ENCODE results near the gene SEMA7A.

Gene SEMA7A

DNA sequence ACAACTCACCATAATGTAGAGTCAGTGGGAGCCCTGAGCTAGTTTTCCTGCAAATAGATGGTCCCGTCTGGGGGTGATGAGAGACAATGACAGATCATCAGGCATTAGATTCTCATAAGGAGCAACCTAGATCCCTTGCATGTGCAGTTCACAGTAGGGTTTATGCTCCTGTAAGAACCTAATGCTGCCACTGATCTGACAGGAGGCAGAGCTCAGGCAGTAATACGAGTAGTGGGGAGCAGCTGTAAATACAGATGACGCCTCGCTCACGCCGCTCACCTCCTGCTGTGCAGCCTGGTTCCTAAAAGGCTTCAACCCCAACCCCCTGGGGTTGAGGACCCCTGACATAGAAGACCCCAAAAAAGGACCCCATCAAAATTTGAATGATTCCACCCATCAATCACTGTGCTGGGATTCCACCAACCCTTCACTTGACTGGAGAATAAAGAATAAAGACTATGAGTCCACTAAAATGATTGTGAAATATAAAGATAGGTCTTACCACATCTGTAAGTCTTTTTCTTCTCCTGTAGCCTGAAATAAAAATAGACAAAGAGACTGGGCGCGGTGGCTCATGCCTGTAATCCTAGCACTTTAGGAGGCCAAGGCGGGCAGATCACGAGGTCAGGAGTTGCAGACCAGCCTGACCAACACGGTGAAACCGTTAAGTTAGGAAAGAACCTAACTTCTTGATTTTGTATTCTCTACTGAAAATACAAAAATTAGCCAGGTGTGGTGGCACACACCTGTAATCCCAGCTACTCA, 37.1 kb upstream of the SEMA7A start:
- Histone ChIP-seq H3K9me3 (ENCODE audit: control insufficient read depth, insufficient read depth, low read length) (no peaks in the 10 kb centered on the region), H3K4me2 (ENCODE audit: low read length) (no peak overlapping the region), H3K4me3 (ENCODE audit: low read length) (no peak overlapping the region), H3K27ac (ENCODE audit: low read depth, low read length) (no peak overlapping the region), H3K4me1 (ENCODE audit: control insufficient read depth, low read length) (no peaks in the 10 kb centered on the region), H3K36me3 (ENCODE audit: control insufficient read depth, low read length) (peaks cover 8% of the 10 kb centered on the region; the same call in 1 of the 2 replicates), H3K9me2 (replicated peaks; ENCODE audit: control insufficient read depth, low read length) (no peaks in the 10 kb centered on the region), H3K79me2 (ENCODE audit: control insufficient read depth, low read length) (no peaks in the 10 kb centered on the region), H3K27me3 (ENCODE audit: control insufficient read depth, low read length) (no peaks in the 10 kb centered on the region), H4K20me1 (ENCODE audit: control insufficient read depth, insufficient read depth, low read depth, low read length) (no peaks in the 10 kb centered on the region), H3F3A (ENCODE audit: control insufficient read depth, insufficient read depth) (0 out of 2 replicates have a peak, but pooled peaks cover 3% of the 10 kb centered on the region)
- TF ChIP-seq EZH2phosphoT487 (IDR thresholded peaks at IDR 0.05; ENCODE audit: borderline replicate concordance, low read length) = no peak
- TF ChIP-seq, protein P1, sequence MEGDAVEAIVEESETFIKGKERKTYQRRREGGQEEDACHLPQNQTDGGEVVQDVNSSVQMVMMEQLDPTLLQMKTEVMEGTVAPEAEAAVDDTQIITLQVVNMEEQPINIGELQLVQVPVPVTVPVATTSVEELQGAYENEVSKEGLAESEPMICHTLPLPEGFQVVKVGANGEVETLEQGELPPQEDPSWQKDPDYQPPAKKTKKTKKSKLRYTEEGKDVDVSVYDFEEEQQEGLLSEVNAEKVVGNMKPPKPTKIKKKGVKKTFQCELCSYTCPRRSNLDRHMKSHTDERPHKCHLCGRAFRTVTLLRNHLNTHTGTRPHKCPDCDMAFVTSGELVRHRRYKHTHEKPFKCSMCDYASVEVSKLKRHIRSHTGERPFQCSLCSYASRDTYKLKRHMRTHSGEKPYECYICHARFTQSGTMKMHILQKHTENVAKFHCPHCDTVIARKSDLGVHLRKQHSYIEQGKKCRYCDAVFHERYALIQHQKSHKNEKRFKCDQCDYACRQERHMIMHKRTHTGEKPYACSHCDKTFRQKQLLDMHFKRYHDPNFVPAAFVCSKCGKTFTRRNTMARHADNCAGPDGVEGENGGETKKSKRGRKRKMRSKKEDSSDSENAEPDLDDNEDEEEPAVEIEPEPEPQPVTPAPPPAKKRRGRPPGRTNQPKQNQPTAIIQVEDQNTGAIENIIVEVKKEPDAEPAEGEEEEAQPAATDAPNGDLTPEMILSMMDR (IDR thresholded peaks at IDR 0.05; ENCODE audit: low read depth, low read length, poor library complexity, severe bottlenecking) = no peak

DNA sequence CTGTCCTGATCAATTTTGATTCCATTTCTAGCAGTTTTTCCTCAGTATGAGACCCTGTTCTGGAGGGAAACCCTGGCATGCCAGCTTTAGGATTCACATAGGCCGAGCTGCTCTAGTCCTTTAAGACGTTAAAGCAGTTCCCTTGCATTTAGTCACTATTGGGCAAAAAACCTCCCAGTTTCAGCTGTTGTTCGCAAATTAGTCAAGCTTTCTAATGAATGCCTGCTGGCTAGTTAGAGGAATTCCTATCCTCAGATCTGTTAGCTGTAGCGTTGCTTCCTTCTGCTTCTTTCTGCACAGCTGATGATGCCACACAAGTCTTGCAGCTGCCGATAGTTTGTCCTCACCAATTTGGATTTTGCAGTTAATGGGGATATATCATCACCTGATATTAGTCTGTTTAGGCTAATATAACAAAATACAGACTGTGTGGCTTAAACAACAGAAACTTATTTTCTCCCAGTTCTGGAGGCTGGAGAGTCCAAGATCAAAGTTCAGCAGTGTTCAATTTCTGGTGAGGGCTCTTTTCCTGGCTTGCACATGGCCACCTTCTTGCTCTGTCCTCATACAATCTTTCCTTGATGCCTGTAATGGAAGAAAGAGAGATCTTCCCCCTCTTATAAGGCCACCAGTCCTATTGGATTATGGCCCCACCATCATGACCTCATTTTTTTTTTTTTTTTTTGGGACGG, 34.7 kb upstream of the SEMA7A start:
- Histone ChIP-seq H3K27ac (ENCODE audit: low read depth, low read length) (no peak overlapping the region), H3K27me3 (ENCODE audit: control insufficient read depth, low read length) (no peaks in the 10 kb centered on the region), H3K4me1 (ENCODE audit: control insufficient read depth, low read length) (peaks cover 11% of the 10 kb centered on the region), H3K4me3 (ENCODE audit: low read length) (no peak overlapping the region), H3F3A (ENCODE audit: control insufficient read depth, insufficient read depth) (0 out of 2 replicates have a peak, but pooled peaks cover 3% of the 10 kb centered on the region), H3K36me3 (ENCODE audit: control insufficient read depth, low read length) (peaks cover 5% of the 10 kb centered on the region; the same call in 1 of the 2 replicates), H3K9me2 (replicated peaks; ENCODE audit: control insufficient read depth, low read length) (no peaks in the 10 kb centered on the region), H3K4me2 (ENCODE audit: low read length) (no peak overlapping the region), H4K20me1 (ENCODE audit: control insufficient read depth, insufficient read depth, low read depth, low read length) (no peaks in the 10 kb centered on the region), H3K9me3 (ENCODE audit: control insufficient read depth, insufficient read depth, low read length) (no peaks in the 10 kb centered on the region), H3K79me2 (ENCODE audit: control insufficient read depth, low read length) (peaks cover 2% of the 10 kb centered on the region; the same call in 1 of the 2 replicates)
- TF ChIP-seq, protein P1 (IDR thresholded peaks at IDR 0.05; ENCODE audit: low read depth, low read length, poor library complexity, severe bottlenecking) = no peak
- TF ChIP-seq EZH2phosphoT487 (IDR thresholded peaks at IDR 0.05; ENCODE audit: borderline replicate concordance, low read length) = no peak

DNA sequence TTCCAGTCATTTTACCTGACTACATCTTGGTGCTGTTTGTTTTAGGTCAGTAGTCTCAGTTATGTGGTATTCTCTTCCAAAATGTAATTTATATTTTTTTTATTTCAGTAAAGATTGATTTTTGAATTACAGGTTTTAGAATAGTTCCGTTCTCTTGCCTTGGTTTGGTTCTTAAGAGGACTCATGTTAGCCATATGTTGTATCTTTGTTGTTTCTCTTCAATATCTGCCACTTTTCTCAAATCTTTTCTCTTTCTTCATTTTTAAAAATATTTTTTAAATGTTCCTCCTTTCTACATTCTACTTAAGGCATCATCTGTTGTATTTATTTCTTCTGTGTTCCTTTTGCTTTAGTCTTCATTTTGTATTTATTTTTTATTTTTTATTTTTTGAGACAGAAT, 32.8 kb upstream of the SEMA7A start:
- H3K27me3 ChIP-seq (ENCODE audit: control insufficient read depth, low read length) = no peaks in the 10 kb centered on the region
- TF ChIP-seq, protein P1 (IDR thresholded peaks at IDR 0.05; ENCODE audit: low read depth, low read length, poor library complexity, severe bottlenecking) = no peak
- TF ChIP-seq EZH2phosphoT487 (IDR thresholded peaks at IDR 0.05; ENCODE audit: borderline replicate concordance, low read length) = no peak
- peaks cover 17% of the 10 kb centered on the region for H3K79me2 ChIP-seq (ENCODE audit: control insufficient read depth, low read length)
- 0 out of 2 replicates have a peak, but pooled peaks cover 3% of the 10 kb centered on the region for H3F3A ChIP-seq (ENCODE audit: control insufficient read depth, insufficient read depth)
- H3K27ac ChIP-seq (ENCODE audit: low read depth, low read length) = no peak overlapping the region
- no peak overlapping the region for H3K4me2 ChIP-seq (ENCODE audit: low read length)
- no peaks in the 10 kb centered on the region for H3K9me2 ChIP-seq (replicated peaks; ENCODE audit: control insufficient read depth, low read length)
- H3K4me3 ChIP-seq (ENCODE audit: low read length) = no peak overlapping the region
- no peaks in the 10 kb centered on the region for H4K20me1 ChIP-seq (ENCODE audit: control insufficient read depth, insufficient read depth, low read depth, low read length)
- H3K36me3 ChIP-seq (ENCODE audit: control insufficient read depth, low read length) = no peaks in the 10 kb centered on the region; the same call in 1 of the 2 replicates
- peaks cover 26% of the 10 kb centered on the region for H3K4me1 ChIP-seq (ENCODE audit: control insufficient read depth, low read length)
- no peaks in the 10 kb centered on the region for H3K9me3 ChIP-seq (ENCODE audit: control insufficient read depth, insufficient read depth, low read length)
